HepG2 (cell line): Measurements from ENCODE around the gene ATP5F1E. TPM values are rescaled to one million over a fixed set of nuclear protein-coding genes. Genes with fewer than 3 reads are reported as not detected.

Experiments
- ATAC-seq: fragments of 200-7000 bp; cut with Tn5 transposase; 3 replicates; pipeline ENCODE4 v1.9.1; 2020; ENCODE audit warnings: mild to moderate bottlenecking, moderate library complexity
- BruUV-seq: library from RNA; stranded (reverse); fragments of 400-500 nt; replicated peaks from 2 replicates; lab custom pipeline; 2021; lab: Mats Ljungman, UMichigan
- CTCF ChIA-PET: fragments of 300-600 bp; formaldehyde crosslinking; extraction: SDS; loops from one replicate; lab custom pipeline; 2021; ENCODE audit warnings: low total read pairs, inconsistent platforms, low intra/inter-chr PET ratio; lab: Yijun Ruan, JAX
- POLR2A ChIA-PET: fragments of 350-600 bp; sonication (Branson Sonifier 250); formaldehyde crosslinking; loops from one replicate; lab custom pipeline; 2020; ENCODE audit warnings: antibody characterized with exemption, inconsistent platforms; lab: Yijun Ruan, JAX
- DNase-seq: peaks from one replicate; pipeline ENCODE4 v3.0.0-alpha.2; 2015; ENCODE audit warnings: low spot score
- FAIRE-seq: peaks from 3 replicates; lab custom pipeline; 2011; peaks lifted over from hg19 to GRCh38; lab: Jason Lieb, UNC
- H2AFZ ChIP-seq: one replicate; pipeline ENCODE4 v1.6.1; 2011; ENCODE audit warnings: low read length, inconsistent platforms
- H3K27ac ChIP-seq: fragments of 300-600 bp; 3 replicates; pipeline ENCODE4 v1.8.0; 2011; ENCODE audit warnings: mixed run types, mild to moderate bottlenecking, mixed read lengths, low read length, inconsistent platforms; ENCODE audit not compliant: insufficient read depth; ENCODE audit errors: extremely low read length
- H3K27me3 ChIP-seq, 2 experiments: fragments of 200-600 bp in 1 of 2; 2 replicates in 1 of 2; 3 replicates in 1 of 2; pipeline versions ENCODE4 v1.6.0 to v1.8.0; 2011; ENCODE audit warnings: low read length in 2 of 2, mild to moderate bottlenecking in 2 of 2, moderate library complexity in 2 of 2, inconsistent platforms in 1 of 2; ENCODE audit not compliant: insufficient read depth in 2 of 2, control insufficient read depth in 1 of 2
- H3K36me3 ChIP-seq, 2 experiments: fragments of 200-600 bp in 1 of 2; replicated peaks in 1 of 2; 2 replicates in 1 of 2; 3 replicates in 1 of 2; pipeline versions ENCODE4 v1.5.1 to v1.8.0; 2011; ENCODE audit warnings: low read length in 2 of 2, inconsistent platforms in 1 of 2; ENCODE audit not compliant: insufficient read depth in 2 of 2, control insufficient read depth in 1 of 2
- H3K4me1 ChIP-seq: 2 replicates; pipeline ENCODE4 v1.5.1; 2012; ENCODE audit warnings: low read length, inconsistent platforms; ENCODE audit not compliant: insufficient read depth
- H3K4me2 ChIP-seq: 2 replicates; pipeline ENCODE4 v1.6.0; 2011; ENCODE audit warnings: low read depth, low read length, inconsistent platforms
- H3K4me3 ChIP-seq, 3 experiments: fragments of 200-600 bp in 1 of 3; sonication (generic), shearing (Covaris generic) in 1 of 3; replicated peaks in 1 of 3; 2 replicates each; pipeline ENCODE4 v1.5.1; 2011 to 2016; ENCODE audit warnings: low read length in 3 of 3, inconsistent platforms in 2 of 3, low read depth in 2 of 3, mild to moderate bottlenecking in 2 of 3, control low read depth in 1 of 3, mixed read lengths in 1 of 3; ENCODE audit not compliant: insufficient read depth in 1 of 3
- H3K79me2 ChIP-seq: one replicate; pipeline ENCODE4 v1.6.1; 2011; ENCODE audit warnings: low read length, inconsistent platforms; ENCODE audit not compliant: insufficient read depth
- H3K9ac ChIP-seq: 2 replicates; pipeline ENCODE4 v1.6.0; 2011; ENCODE audit warnings: mild to moderate bottlenecking, low read depth, low read length, inconsistent platforms; ENCODE audit not compliant: insufficient read depth
- H3K9me3 ChIP-seq: 2 replicates; pipeline ENCODE4 v1.5.1; 2012; ENCODE audit warnings: mild to moderate bottlenecking, low read length
- H4K20me1 ChIP-seq: 2 replicates; pipeline ENCODE4 v1.6.0; 2011; ENCODE audit warnings: inconsistent platforms, mild to moderate bottlenecking, low read length, moderate library complexity; ENCODE audit not compliant: insufficient read depth
- MAF1 ChIP-seq: sonication (generic); formaldehyde crosslinking; IDR thresholded peaks from 2 replicates; pipeline ENCODE4 v1.5.0; 2020; ENCODE audit warnings: missing genetic modification reagents, borderline replicate concordance
- PRMT3 ChIP-seq: sonication (generic); formaldehyde crosslinking; IDR thresholded peaks from 2 replicates; pipeline ENCODE4 v1.8.1; 2022; ENCODE audit warnings: low read depth, mild to moderate bottlenecking, moderate library complexity, missing genetic modification reagents, borderline replicate concordance
- YY1 ChIP-seq: IDR thresholded peaks from 2 replicates; pipeline ENCODE4 v1.6.1; 2011; ENCODE audit warnings: low read length, low read depth, moderate library complexity, mild to moderate bottlenecking; ENCODE audit not compliant: insufficient read depth, insufficient replicate concordance
- ZNF207 ChIP-seq: fragments of 450-650 bp; IDR thresholded peaks from 2 replicates; pipeline ENCODE4 v1.6.1; 2016; ENCODE audit warnings: antibody characterized with exemption, borderline replicate concordance
- ZNF362 ChIP-seq: sonication (generic); formaldehyde crosslinking; IDR thresholded peaks from 2 replicates; pipeline ENCODE4 v1.4.0; 2020; ENCODE audit warnings: missing genetic modification reagents, mild to moderate bottlenecking, borderline replicate concordance
- ZNF570 ChIP-seq: sonication (generic); formaldehyde crosslinking; IDR thresholded peaks from 2 replicates; pipeline ENCODE4 v1.4.0; 2020; ENCODE audit warnings: mild to moderate bottlenecking, missing genetic modification reagents, borderline replicate concordance
- WGBS: methylation state at CpG from one replicate; pipeline ENCODE4 v1.1.6; 2017; ENCODE audit warnings: low lambda C conversion rate; 5-methylcytosine and 5-hydroxymethylcytosine counted together
- in situ Hi-C: cut with HindIII; loops from 2 replicates; pipeline ENCODE4 v1.10.0; 2017; ENCODE audit warnings: low pct_unique_long_range_greater_than_20kb; ENCODE audit not compliant: extremely low pct_ligation_motif_present
- intact Hi-C: fragments of 100-400 bp; cut with micrococcal nuclease; formaldehyde crosslinking; loops from one replicate; pipeline ENCODE4 v1.10.0; 2022; ENCODE audit not compliant: unreplicated experiment
- polyA plus RNA-seq, 8 experiments: library from polyadenylated mRNA; depleted of rRNA in 3 of 8; stranded (reverse) in 7 of 8; unstranded in 1 of 8; fragments of >200 nt; fragmentation: Illumina TruSeq in 4 of 8; extraction: Trizol in 4 of 8; gene quantifications; 2 replicates each; pipeline versions ENCODE4 v1.2.1 to v1.2.3, GENCODE V29; 2011 to 2016; ENCODE audit warnings: low read depth in 4 of 8, missing spikeins in 1 of 8, mixed read lengths in 1 of 8; ENCODE audit not compliant: insufficient read depth in 1 of 8
- total RNA-seq, 5 experiments: library from RNA; depleted of rRNA; stranded (reverse); fragments of >200 nt; fragmentation: Illumina TruSeq; extraction: Trizol; gene quantifications; 2 replicates each; pipeline ENCODE4 v1.2.3, GENCODE V29; 2016; ENCODE audit warnings: low read depth in 1 of 5
- TF ChIP-seq, protein P1 (sequence below): sonication (generic); formaldehyde crosslinking; IDR thresholded peaks from 2 replicates; pipeline ENCODE4 v1.4.0; 2020; ENCODE audit warnings: mild to moderate bottlenecking, missing genetic modification reagents
- TF ChIP-seq, protein P2 (sequence below): sonication (generic); formaldehyde crosslinking; IDR thresholded peaks from 2 replicates; pipeline ENCODE4 v1.5.0; 2020; ENCODE audit warnings: mild to moderate bottlenecking, missing genetic modification reagents, borderline replicate concordance

ATP5F1E gene
- total and polyA plus RNA-seq, 2 of the 13 experiments (the other 11 are each of a cell fraction or from before 2014, with no cell fraction given) = 121 to 134 TPM

- no peaks in the 10 kb centered on the region for H3K36me3 ChIP-seq
- in situ Hi-C loops (no loop called here), intact Hi-C loops (no loop called here)
- H3K27me3 ChIP-seq = peaks cover 4 to 58% of the 10 kb centered on the region in 2 experiments
- no peak overlapping the region for H2AFZ ChIP-seq
- ChIA-PET POLR2A (no interaction called here), CTCF (no interaction called here)
- DNase-seq (no peak), ATAC-seq (no peak), FAIRE-seq (no peak)
- WGBS = 3% methylated on average over 3 of the region's 3 CpGs
- H3K9ac ChIP-seq = no peak overlapping the region
- H3K79me2 ChIP-seq = no peaks in the 10 kb centered on the region
- H4K20me1 ChIP-seq = no peaks in the 10 kb centered on the region
- no peak overlapping the region for H3K27ac ChIP-seq
- H3K4me1 ChIP-seq = no peaks in the 10 kb centered on the region
- H3K4me3 ChIP-seq = no peak overlapping the region
- H3K4me2 ChIP-seq = no peak overlapping the region
- no peaks in the 10 kb centered on the region for H3K9me3 ChIP-seq
- BruUV-seq = no TSS peak
- no peak for TF ChIP-seq MAF1
- no peak for TF ChIP-seq PRMT3 (CRISPR knock-in tag)
- TF ChIP-seq, protein P1, sequence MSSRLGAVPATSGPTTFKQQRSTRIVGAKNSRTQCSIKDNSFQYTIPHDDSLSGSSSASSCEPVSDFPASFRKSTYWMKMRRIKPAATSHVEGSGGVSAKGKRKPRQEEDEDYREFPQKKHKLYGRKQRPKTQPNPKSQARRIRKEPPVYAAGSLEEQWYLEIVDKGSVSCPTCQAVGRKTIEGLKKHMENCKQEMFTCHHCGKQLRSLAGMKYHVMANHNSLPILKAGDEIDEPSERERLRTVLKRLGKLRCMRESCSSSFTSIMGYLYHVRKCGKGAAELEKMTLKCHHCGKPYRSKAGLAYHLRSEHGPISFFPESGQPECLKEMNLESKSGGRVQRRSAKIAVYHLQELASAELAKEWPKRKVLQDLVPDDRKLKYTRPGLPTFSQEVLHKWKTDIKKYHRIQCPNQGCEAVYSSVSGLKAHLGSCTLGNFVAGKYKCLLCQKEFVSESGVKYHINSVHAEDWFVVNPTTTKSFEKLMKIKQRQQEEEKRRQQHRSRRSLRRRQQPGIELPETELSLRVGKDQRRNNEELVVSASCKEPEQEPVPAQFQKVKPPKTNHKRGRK (CRISPR knock-in tag) = no peak
- no peak for TF ChIP-seq ZNF570 (CRISPR knock-in tag)
- no peak for TF ChIP-seq ZNF207
- TF ChIP-seq YY1 = no peak
- TF ChIP-seq, protein P2, sequence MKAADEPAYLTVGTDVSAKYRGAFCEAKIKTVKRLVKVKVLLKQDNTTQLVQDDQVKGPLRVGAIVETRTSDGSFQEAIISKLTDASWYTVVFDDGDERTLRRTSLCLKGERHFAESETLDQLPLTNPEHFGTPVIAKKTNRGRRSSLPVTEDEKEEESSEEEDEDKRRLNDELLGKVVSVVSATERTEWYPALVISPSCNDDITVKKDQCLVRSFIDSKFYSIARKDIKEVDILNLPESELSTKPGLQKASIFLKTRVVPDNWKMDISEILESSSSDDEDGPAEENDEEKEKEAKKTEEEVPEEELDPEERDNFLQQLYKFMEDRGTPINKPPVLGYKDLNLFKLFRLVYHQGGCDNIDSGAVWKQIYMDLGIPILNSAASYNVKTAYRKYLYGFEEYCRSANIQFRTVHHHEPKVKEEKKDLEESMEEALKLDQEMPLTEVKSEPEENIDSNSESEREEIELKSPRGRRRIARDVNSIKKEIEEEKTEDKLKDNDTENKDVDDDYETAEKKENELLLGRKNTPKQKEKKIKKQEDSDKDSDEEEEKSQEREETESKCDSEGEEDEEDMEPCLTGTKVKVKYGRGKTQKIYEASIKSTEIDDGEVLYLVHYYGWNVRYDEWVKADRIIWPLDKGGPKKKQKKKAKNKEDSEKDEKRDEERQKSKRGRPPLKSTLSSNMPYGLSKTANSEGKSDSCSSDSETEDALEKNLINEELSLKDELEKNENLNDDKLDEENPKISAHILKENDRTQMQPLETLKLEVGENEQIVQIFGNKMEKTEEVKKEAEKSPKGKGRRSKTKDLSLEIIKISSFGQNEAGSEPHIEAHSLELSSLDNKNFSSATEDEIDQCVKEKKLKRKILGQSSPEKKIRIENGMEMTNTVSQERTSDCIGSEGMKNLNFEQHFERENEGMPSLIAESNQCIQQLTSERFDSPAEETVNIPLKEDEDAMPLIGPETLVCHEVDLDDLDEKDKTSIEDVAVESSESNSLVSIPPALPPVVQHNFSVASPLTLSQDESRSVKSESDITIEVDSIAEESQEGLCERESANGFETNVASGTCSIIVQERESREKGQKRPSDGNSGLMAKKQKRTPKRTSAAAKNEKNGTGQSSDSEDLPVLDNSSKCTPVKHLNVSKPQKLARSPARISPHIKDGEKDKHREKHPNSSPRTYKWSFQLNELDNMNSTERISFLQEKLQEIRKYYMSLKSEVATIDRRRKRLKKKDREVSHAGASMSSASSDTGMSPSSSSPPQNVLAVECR (CRISPR knock-in tag) = no peak
- no peak for TF ChIP-seq ZNF362 (CRISPR knock-in tag)
Observed at GRCh38 chr20:59074456-59074855, 42.3 kb upstream of the ATP5F1E start.
